GM12878 (cell line): Measurements from ENCODE around the gene SP6. TPM values are rescaled to one million over a fixed set of nuclear protein-coding genes. Genes with fewer than 3 reads are reported as not detected.

ENCODE experiments used
- BCLAF1 ChIP-seq: fragments of 450-650 bp; IDR thresholded peaks from 2 replicates; pipeline ENCODE4 v1.6.1; 2017; ENCODE audit warnings: antibody characterized with exemption, mild to moderate bottlenecking, moderate library complexity
- BRCA1 ChIP-seq: IDR thresholded peaks from 2 replicates; pipeline ENCODE4 v1.6.1; 2011; ENCODE audit warnings: low read depth, low read length, improper control_type of control experiment
- CBX5 ChIP-seq: sonication (generic); IDR thresholded peaks from 2 replicates; pipeline ENCODE4 v1.6.1; 2016; ENCODE audit warnings: low read depth, moderate library complexity, mild to moderate bottlenecking, inconsistent platforms
- CTCF ChIP-seq, 3 experiments: IDR thresholded peaks in 2 of 3; conservative IDR thresholded peaks in 1 of 3; 2 replicates each; pipeline ENCODE4 v1.5.1; 2011; ENCODE audit warnings: low read depth in 3 of 3, low read length in 3 of 3, mild to moderate bottlenecking in 3 of 3, control low read depth in 2 of 3, moderate library complexity in 2 of 3, inconsistent platforms in 1 of 3, mixed read lengths in 1 of 3; ENCODE audit not compliant: control insufficient read depth in 2 of 3, insufficient read depth in 1 of 3; ENCODE audit errors: extremely low read depth in 1 of 3
- CUX1 ChIP-seq: IDR thresholded peaks from 2 replicates; pipeline ENCODE4 v1.6.1; 2012; ENCODE audit warnings: improper control_type of control experiment, low read depth, low read length; ENCODE audit not compliant: insufficient replicate concordance
- ESRRA ChIP-seq: IDR thresholded peaks from 2 replicates; pipeline ENCODE4 v1.6.1; 2012; ENCODE audit warnings: mild to moderate bottlenecking, low read length, improper control_type of control experiment
- GABPA ChIP-seq: IDR thresholded peaks from 2 replicates; pipeline ENCODE4 v1.6.1; 2014; ENCODE audit warnings: antibody characterized with exemption, low read depth, mild to moderate bottlenecking, inconsistent platforms
- GATAD2B ChIP-seq: fragments of 450-650 bp; conservative IDR thresholded peaks from 2 replicates; pipeline ENCODE4 v1.6.1; 2017; ENCODE audit warnings: low read depth, mild to moderate bottlenecking, moderate library complexity
- HDAC2 ChIP-seq: fragments of 200-600 bp; sonication (generic); IDR thresholded peaks from 2 replicates; pipeline ENCODE4 v1.6.1; 2017
- NBN ChIP-seq: fragments of 450-650 bp; IDR thresholded peaks from 2 replicates; pipeline ENCODE4 v1.6.1; 2016
- NR2F1 ChIP-seq: fragments of 450-650 bp; conservative IDR thresholded peaks from 2 replicates; pipeline ENCODE4 v1.6.1; 2017; ENCODE audit warnings: mild to moderate bottlenecking
- SMAD5 ChIP-seq: IDR thresholded peaks from 2 replicates; pipeline ENCODE4 v1.6.1; 2016; ENCODE audit warnings: antibody characterized with exemption, low read depth
- YY1 ChIP-seq: IDR thresholded peaks from 2 replicates; pipeline ENCODE4 v1.6.1; 2011; ENCODE audit warnings: low read depth, mild to moderate bottlenecking, low read length
- ZNF24 ChIP-seq: fragments of 450-650 bp; IDR thresholded peaks from 2 replicates; pipeline ENCODE4 v1.6.1; 2017; ENCODE audit warnings: antibody characterized with exemption, mild to moderate bottlenecking
- ZNF622 ChIP-seq: fragments of 450-650 bp; IDR thresholded peaks from 2 replicates; pipeline ENCODE4 v1.6.1; 2017; ENCODE audit warnings: mild to moderate bottlenecking, inconsistent platforms
- polyA plus RNA-seq, 11 experiments: library from polyadenylated mRNA; depleted of rRNA in 4 of 11; unstranded in 6 of 11; stranded (reverse) in 5 of 11; fragments of >200 nt; fragmentation: Nextera tagmentation in 4 of 11; fragmentation: Illumina TruSeq in 1 of 11; extraction: Ambion mirVana in 4 of 11; extraction: Trizol in 1 of 11; gene quantifications; 1 replicate in 1 of 11; 2 replicates in 10 of 11; pipeline versions ENCODE4 v1.2.1 to v1.2.3, GENCODE V29; 2011 to 2016; ENCODE audit warnings: inconsistent platforms in 2 of 11, missing spikeins in 2 of 11, low read depth in 1 of 11
- total RNA-seq, 4 experiments: library from RNA; depleted of rRNA in 3 of 4; stranded (reverse); fragments of >200 nt in 3 of 4; fragmentation: Illumina TruSeq in 1 of 4; extraction: Trizol in 1 of 4; gene quantifications; 2 replicates each; pipeline versions ENCODE4 v1.2.1 to v1.2.3, GENCODE V29; 2013 to 2021

The SP6 gene
- total and polyA plus RNA-seq, 10 of the 15 experiments (the other 5 are each of a cell fraction or from before 2014, with no cell fraction given) = 0.05 to 0.15 (median 0.06) TPM; not detected in 7

GRCh38 chr17:47889734-47890529, 39.0 kb upstream of the SP6 start (continued):
- TF ChIP-seq CUX1 (no peak), YY1 (peak; percentile 78), GABPA (no peak), HDAC2 (no peak), ZNF24 (0 out of 2 replicates have a peak, but pooled peaks have one; percentile 22), BRCA1 (no peak), SMAD5 (no peak), CTCF (IDR thresholded peaks at IDR 0.05 in 2 of 3, conservative IDR thresholded peaks at IDR 0.05 in 1 of 3; ENCODE audit: control insufficient read depth in 2 of 3, extremely low read depth in 1 of 3, insufficient read depth in 1 of 3, low read depth in 3 of 3, low read length in 3 of 3) (peak; percentile 91 to 97 (median 96)), BCLAF1 (no peak), ZNF622 (no peak), NBN (no peak), ESRRA (0 out of 2 replicates have a peak, but pooled peaks have one; percentile 51), NR2F1 (0 out of 2 replicates have a peak, but pooled peaks have one; percentile 29), GATAD2B (peak; percentile 45; the same call in 1 of the 2 replicates), CBX5 (no peak)
